ENCODE measurements around the gene RPL27.

- TF ChIP-seq, protein P1, sequence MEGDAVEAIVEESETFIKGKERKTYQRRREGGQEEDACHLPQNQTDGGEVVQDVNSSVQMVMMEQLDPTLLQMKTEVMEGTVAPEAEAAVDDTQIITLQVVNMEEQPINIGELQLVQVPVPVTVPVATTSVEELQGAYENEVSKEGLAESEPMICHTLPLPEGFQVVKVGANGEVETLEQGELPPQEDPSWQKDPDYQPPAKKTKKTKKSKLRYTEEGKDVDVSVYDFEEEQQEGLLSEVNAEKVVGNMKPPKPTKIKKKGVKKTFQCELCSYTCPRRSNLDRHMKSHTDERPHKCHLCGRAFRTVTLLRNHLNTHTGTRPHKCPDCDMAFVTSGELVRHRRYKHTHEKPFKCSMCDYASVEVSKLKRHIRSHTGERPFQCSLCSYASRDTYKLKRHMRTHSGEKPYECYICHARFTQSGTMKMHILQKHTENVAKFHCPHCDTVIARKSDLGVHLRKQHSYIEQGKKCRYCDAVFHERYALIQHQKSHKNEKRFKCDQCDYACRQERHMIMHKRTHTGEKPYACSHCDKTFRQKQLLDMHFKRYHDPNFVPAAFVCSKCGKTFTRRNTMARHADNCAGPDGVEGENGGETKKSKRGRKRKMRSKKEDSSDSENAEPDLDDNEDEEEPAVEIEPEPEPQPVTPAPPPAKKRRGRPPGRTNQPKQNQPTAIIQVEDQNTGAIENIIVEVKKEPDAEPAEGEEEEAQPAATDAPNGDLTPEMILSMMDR (IDR thresholded peaks at IDR 0.05; ENCODE audit: insufficient read depth, low read length) = no peak
- TF ChIP-seq POLR2AphosphoS5 (IDR thresholded peaks at IDR 0.05; ENCODE audit: low read depth) = peak; percentile 19; the same call in 1 of the 2 replicates
These were observed 13.0 kb upstream of the RPL27 start for GRCh38 chr17:42985225-42985624.
